Measurements from ENCODE around the gene KLHDC7A.

The KLHDC7A gene

GRCh38 chr1:18491168-18491567 lies 10.4 kb downstream of the KLHDC7A start:
- Histone ChIP-seq H3K36me3 (ENCODE audit: low read length) (no peaks in the 10 kb centered on the region), H3K9ac (ENCODE audit: low read length) (no peak overlapping the region), H3K27me3 (ENCODE audit: low read length) (no peaks in the 10 kb centered on the region), H4K20me1 (ENCODE audit: low read depth, low read length) (no peaks in the 10 kb centered on the region), H3K4me2 (ENCODE audit: low read depth, low read length, poor library complexity, severe bottlenecking) (no peak overlapping the region), H3K9me3 (ENCODE audit: insufficient read depth, low read length) (no peaks in the 10 kb centered on the region), H3K27ac (ENCODE audit: low read depth, low read length) (no peak overlapping the region), H2AFZ (ENCODE audit: low read depth, low read length, severe bottlenecking) (no peak overlapping the region), H3K9me2 (replicated peaks; ENCODE audit: insufficient read depth, low read length) (no peaks in the 10 kb centered on the region), H3K4me3 (ENCODE audit: insufficient read depth, low read length, poor library complexity, severe bottlenecking) (no peak overlapping the region), H3K79me2 (ENCODE audit: insufficient read depth, low read length) (no peaks in the 10 kb centered on the region), H3F3A (ENCODE audit: insufficient read depth) (no peaks in the 10 kb centered on the region)
- TF ChIP-seq EZH2phosphoT487 (conservative IDR thresholded peaks at IDR 0.05; ENCODE audit: low read length) (no peak), CTCF (IDR thresholded peaks at IDR 0.05; ENCODE audit: insufficient read depth, low read length, poor library complexity, severe bottlenecking) (no peak)

GRCh38 chr1:18494304-18494703 lies 13.6 kb downstream of the KLHDC7A start:
- TF ChIP-seq CTCF (IDR thresholded peaks at IDR 0.05; ENCODE audit: insufficient read depth, low read length, poor library complexity, severe bottlenecking) (no peak), EZH2phosphoT487 (conservative IDR thresholded peaks at IDR 0.05; ENCODE audit: low read length) (no peak)
- H3K4me3 ChIP-seq (ENCODE audit: insufficient read depth, low read length, poor library complexity, severe bottlenecking), result no peak overlapping the region
- H4K20me1 ChIP-seq (ENCODE audit: low read depth, low read length), result no peaks in the 10 kb centered on the region
- no peaks in the 10 kb centered on the region for H3K79me2 ChIP-seq (ENCODE audit: insufficient read depth, low read length)
- H3K27me3 ChIP-seq (ENCODE audit: low read length), result no peaks in the 10 kb centered on the region
- H3K4me2 ChIP-seq (ENCODE audit: low read depth, low read length, poor library complexity, severe bottlenecking), result no peak overlapping the region
- no peaks in the 10 kb centered on the region for H3K9me2 ChIP-seq (replicated peaks; ENCODE audit: insufficient read depth, low read length)
- no peak overlapping the region for H2AFZ ChIP-seq (ENCODE audit: low read depth, low read length, severe bottlenecking)
- no peaks in the 10 kb centered on the region for H3F3A ChIP-seq (ENCODE audit: insufficient read depth)
- no peaks in the 10 kb centered on the region for H3K36me3 ChIP-seq (ENCODE audit: low read length)
- H3K27ac ChIP-seq (ENCODE audit: low read depth, low read length), result no peak overlapping the region
- no peaks in the 10 kb centered on the region for H3K9me3 ChIP-seq (ENCODE audit: insufficient read depth, low read length)
- no peak overlapping the region for H3K9ac ChIP-seq (ENCODE audit: low read length)

GRCh38 chr1:18495635-18496034 lies 14.9 kb downstream of the KLHDC7A start:
- TF ChIP-seq CTCF (IDR thresholded peaks at IDR 0.05; ENCODE audit: insufficient read depth, low read length, poor library complexity, severe bottlenecking) (no peak), EZH2phosphoT487 (conservative IDR thresholded peaks at IDR 0.05; ENCODE audit: low read length) (no peak)
- no peaks in the 10 kb centered on the region for H3K27me3 ChIP-seq (ENCODE audit: low read length)
- no peaks in the 10 kb centered on the region for H3K36me3 ChIP-seq (ENCODE audit: low read length)
- H3K27ac ChIP-seq (ENCODE audit: low read depth, low read length), result no peak overlapping the region
- no peaks in the 10 kb centered on the region for H3K9me3 ChIP-seq (ENCODE audit: insufficient read depth, low read length)
- no peaks in the 10 kb centered on the region for H4K20me1 ChIP-seq (ENCODE audit: low read depth, low read length)
- no peaks in the 10 kb centered on the region for H3F3A ChIP-seq (ENCODE audit: insufficient read depth)
- H3K4me3 ChIP-seq (ENCODE audit: insufficient read depth, low read length, poor library complexity, severe bottlenecking), result no peak overlapping the region
- no peaks in the 10 kb centered on the region for H3K79me2 ChIP-seq (ENCODE audit: insufficient read depth, low read length)
- H3K4me2 ChIP-seq (ENCODE audit: low read depth, low read length, poor library complexity, severe bottlenecking), result no peak overlapping the region
- no peaks in the 10 kb centered on the region for H3K9me2 ChIP-seq (replicated peaks; ENCODE audit: insufficient read depth, low read length)
- no peak overlapping the region for H3K9ac ChIP-seq (ENCODE audit: low read length)
- H2AFZ ChIP-seq (ENCODE audit: low read depth, low read length, severe bottlenecking), result no peak overlapping the region
